PC-3 (cell line): ENCODE data around the gene ZNF524. TPM values are rescaled to one million over a fixed set of nuclear protein-coding genes. Genes with fewer than 3 reads are reported as not detected.
"Not testable (repeated sequence)": the region's sequence is repeated elsewhere in the genome, so short reads cannot be mapped to it uniquely, and the experiment has no call there.

Source experiments
- ATAC-seq: fragments of 200-7000 bp; cut with Tn5 transposase; 2 replicates; pipeline ENCODE4 v1.9.1; 2020; ENCODE audit warnings: mild to moderate bottlenecking, moderate library complexity
- BruUV-seq: library from RNA; stranded (reverse); fragments of 400-500 nt; replicated peaks from 2 replicates; lab custom pipeline; 2021; lab: Mats Ljungman, UMichigan
- CTCF ChIA-PET: fragments of 300-600 bp; sonication (Branson Sonifier 250); formaldehyde crosslinking; loops from one replicate; lab custom pipeline; 2022; ENCODE audit warnings: antibody characterized with exemption; lab: Charles Lee
- POLR2A ChIA-PET: fragments of 300-600 bp; sonication (Branson Sonifier 250); formaldehyde crosslinking; loops from one replicate; lab custom pipeline; 2022; ENCODE audit warnings: antibody characterized with exemption; ENCODE audit not compliant: unreplicated experiment; lab: Charles Lee
- DNase-seq: peaks from one replicate; pipeline ENCODE4 v3.0.0-alpha.2; 2015
- H2AFZ ChIP-seq: fragments of 300-600 bp; sonication (generic); 2 replicates; pipeline ENCODE4 v1.6.0; 2016; ENCODE audit warnings: antibody characterized with exemption, low read length
- H3F3A ChIP-seq: fragments of 300-600 bp; sonication (generic); one replicate; pipeline ENCODE4 v1.6.0; 2017; ENCODE audit warnings: antibody characterized with exemption, low read length, control low read depth, mild to moderate bottlenecking; ENCODE audit not compliant: unreplicated experiment
- H3K27ac ChIP-seq: fragments of 300-600 bp; sonication (generic); 2 replicates; pipeline ENCODE4 v1.5.1; 2016; ENCODE audit warnings: mild to moderate bottlenecking, low read length
- H3K27me3 ChIP-seq: fragments of 300-600 bp; sonication (generic); 2 replicates; pipeline ENCODE4 v1.6.1; 2016; ENCODE audit warnings: low read length, mixed read lengths
- H3K36me3 ChIP-seq: fragments of 300-600 bp; sonication (generic); 2 replicates; pipeline ENCODE4 v1.6.1; 2016; ENCODE audit warnings: low read depth, mixed run types, low read length, mixed read lengths
- H3K4me1 ChIP-seq: fragments of 300-600 bp; sonication (generic); 2 replicates; pipeline ENCODE4 v1.5.1; 2016; ENCODE audit warnings: low read length; ENCODE audit not compliant: insufficient read depth
- H3K4me2 ChIP-seq: fragments of 300-600 bp; sonication (generic); 2 replicates; pipeline ENCODE4 v1.6.0; 2016; ENCODE audit warnings: low read length
- H3K4me3 ChIP-seq: fragments of 300-600 bp; sonication (generic); 2 replicates; pipeline ENCODE4 v1.5.1; 2016; ENCODE audit warnings: mild to moderate bottlenecking, low read length, mixed read lengths
- H3K79me2 ChIP-seq: fragments of 300-600 bp; sonication (generic); 2 replicates; pipeline ENCODE4 v1.6.1; 2017; ENCODE audit warnings: low read length, mixed read lengths
- H3K9ac ChIP-seq: fragments of 300-600 bp; sonication (generic); 2 replicates; pipeline ENCODE4 v1.6.0; 2016; ENCODE audit warnings: mild to moderate bottlenecking, low read length
- H3K9me2 ChIP-seq: fragments of 300-600 bp; sonication (generic); replicated peaks from 2 replicates; pipeline ENCODE4 v1.6.1; 2016; ENCODE audit warnings: mixed run types, low read length, mixed read lengths
- H3K9me3 ChIP-seq: fragments of 300-600 bp; sonication (generic); 2 replicates; pipeline ENCODE4 v1.6.1; 2016; ENCODE audit warnings: low read length, mixed read lengths
- H4K20me1 ChIP-seq: fragments of 300-600 bp; sonication (generic); 2 replicates; pipeline ENCODE4 v1.6.1; 2016; ENCODE audit warnings: low read length, mixed read lengths
- CTCF ChIP-seq: fragments of 300-600 bp; sonication (generic); conservative IDR thresholded peaks from 2 replicates; pipeline ENCODE4 v1.5.1; 2017; ENCODE audit warnings: antibody characterized with exemption, low read depth, mild to moderate bottlenecking, low read length
- EZH2 ChIP-seq: fragments of 300-600 bp; sonication (generic); IDR thresholded peaks from one replicate; pipeline ENCODE4 v1.6.1; 2017; ENCODE audit warnings: antibody characterized with exemption, mild to moderate bottlenecking, low read length; ENCODE audit not compliant: unreplicated experiment
- EZH2phosphoT487 ChIP-seq: fragments of 300-600 bp; sonication (generic); IDR thresholded peaks from 2 replicates; pipeline ENCODE4 v1.6.1; 2018; ENCODE audit warnings: mild to moderate bottlenecking, antibody characterized with exemption, low read length, borderline replicate concordance
- intact Hi-C: fragments of 100-400 bp; cut with micrococcal nuclease; formaldehyde crosslinking; loops from 2 replicates; pipeline ENCODE4 v1.9.0; 2023
- total RNA-seq: library from RNA; depleted of rRNA; stranded (reverse); fragments of >200 nt; gene quantifications from 2 replicates; pipeline ENCODE4 v1.2.3, GENCODE V29; 2014

Gene ZNF524
- total RNA-seq, 1 experiment from 2014 or later, result 27.7 TPM

- no peak for DNase-seq
- Histone ChIP-seq H3K4me2 (no peak overlapping the region), H4K20me1 (no peaks in the 10 kb centered on the region), H2AFZ (no peak overlapping the region), H3K27ac (no peak overlapping the region), H3K4me3 (no peak overlapping the region), H3K79me2 (no peaks in the 10 kb centered on the region), H3K36me3 (no peaks in the 10 kb centered on the region), H3K9ac (no peak overlapping the region), H3K9me3 (no peaks in the 10 kb centered on the region), H3K27me3 (no peaks in the 10 kb centered on the region), H3K9me2 (no peaks in the 10 kb centered on the region), H3F3A (no peaks in the 10 kb centered on the region), H3K4me1 (no peaks in the 10 kb centered on the region)
- ChIA-PET CTCF (no interaction called here), POLR2A (no interaction called here)
- TF ChIP-seq EZH2 (no peak), EZH2phosphoT487 (no peak), CTCF (no peak)
- BruUV-seq, result no TSS peak
- intact Hi-C loops, result no loop called here
- ATAC-seq, result no peak
These were observed 32.3 kb upstream of the ZNF524 start for GRCh38 chr19:55567708-55568328.

DNA sequence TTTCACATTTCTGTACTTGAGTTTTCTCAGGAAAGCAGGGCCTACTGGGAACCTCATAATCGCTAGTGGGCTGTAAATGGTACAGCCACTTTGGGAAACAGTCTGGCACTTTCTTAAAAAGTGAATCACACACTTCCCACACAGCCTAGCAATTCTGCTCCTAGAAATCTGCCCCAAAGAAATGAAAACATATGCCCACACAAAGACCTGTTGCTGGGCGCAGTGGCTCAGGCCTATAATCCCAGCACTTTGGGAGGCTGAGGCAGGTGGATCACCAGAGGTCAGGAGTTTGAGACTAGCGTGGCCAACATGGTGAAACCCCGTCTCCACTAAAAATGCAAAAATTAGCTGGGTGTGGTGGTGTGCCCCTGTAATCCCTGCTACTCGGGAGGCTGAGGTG lies 30.6 kb upstream of the ZNF524 start:
- H3K4me2 ChIP-seq, ATAC-seq, BruUV-seq, H3K9me2 ChIP-seq, H3K9me3 ChIP-seq, DNase-seq, H2AFZ ChIP-seq, H3F3A ChIP-seq, H3K4me3 ChIP-seq, H4K20me1 ChIP-seq, POLR2A ChIA-PET, H3K27me3 ChIP-seq, H3K36me3 ChIP-seq, H3K79me2 ChIP-seq, H3K27ac ChIP-seq, H3K4me1 ChIP-seq, CTCF ChIA-PET, intact Hi-C loops, H3K9ac ChIP-seq: not testable (repeated sequence)

DNA sequence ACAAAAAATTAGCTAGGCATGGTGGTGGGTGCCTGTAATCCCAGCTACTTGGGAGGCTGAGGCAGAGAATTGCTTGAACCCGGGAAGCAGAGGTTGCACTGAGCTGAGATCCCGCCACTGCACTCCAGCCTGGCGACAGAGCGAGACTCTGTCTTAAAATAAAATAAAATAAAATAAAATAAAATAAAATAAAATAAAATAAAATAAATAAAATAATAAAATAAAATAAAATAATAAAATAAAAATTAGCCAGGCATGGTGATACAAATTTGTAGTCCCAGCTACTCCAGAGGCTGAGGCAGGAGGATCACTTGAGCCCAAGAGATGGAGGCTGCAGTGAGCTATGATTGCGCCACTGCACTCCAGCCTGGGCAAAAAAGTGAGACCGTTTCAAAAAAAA lies 26.2 kb upstream of the ZNF524 start:
- BruUV-seq, H3K9ac ChIP-seq, ATAC-seq, H2AFZ ChIP-seq, H3K27me3 ChIP-seq, H3K9me2 ChIP-seq, intact Hi-C loops, H4K20me1 ChIP-seq, DNase-seq, H3K4me3 ChIP-seq, H3K4me2 ChIP-seq, H3K4me1 ChIP-seq, H3K27ac ChIP-seq, POLR2A ChIA-PET, H3K36me3 ChIP-seq, H3K79me2 ChIP-seq, H3K9me3 ChIP-seq, H3F3A ChIP-seq: not testable (repeated sequence)
- CTCF ChIA-PET, result interaction anchor here (0.7 kb wide), 1 partner anchor 17 kb away, joined by 11 read pairs; no protein-coding TSS in a partner anchor

GRCh38 chr19:55576746-55577145 lies 23.3 kb upstream of the ZNF524 start:
- CTCF ChIA-PET, result no interaction called here

More at GRCh38 chr19:55576746-55577145, 23.3 kb upstream of the ZNF524 start:
- H3K4me3 ChIP-seq, result no peak overlapping the region
- H3F3A ChIP-seq, result no peaks in the 10 kb centered on the region
- intact Hi-C loops, result no loop called here
- H3K27me3 ChIP-seq, result no peaks in the 10 kb centered on the region
- ATAC-seq, result no peak
- TF ChIP-seq EZH2phosphoT487, result no peak
- TF ChIP-seq CTCF, result no peak
- no peak for TF ChIP-seq EZH2
- peaks cover 4% of the 10 kb centered on the region; the same call in 1 of the 2 replicates for H3K4me1 ChIP-seq
- H3K27ac ChIP-seq, result no peak overlapping the region
- POLR2A ChIA-PET, result no interaction called here
- no peaks in the 10 kb centered on the region for H3K9me3 ChIP-seq
- H3K4me2 ChIP-seq, result no peak overlapping the region
- no peaks in the 10 kb centered on the region for H3K9me2 ChIP-seq
- H4K20me1 ChIP-seq, result no peaks in the 10 kb centered on the region
- no peaks in the 10 kb centered on the region; the same call in 1 of the 2 replicates for H3K36me3 ChIP-seq
- no peak for DNase-seq
- H3K9ac ChIP-seq, result no peak overlapping the region
- no peak overlapping the region for H2AFZ ChIP-seq
- BruUV-seq, result no TSS peak
- peaks cover 24% of the 10 kb centered on the region for H3K79me2 ChIP-seq
